Measurements from ENCODE around the gene MZF1.

GRCh38 chr19:58561373-58562121 is 11.6 kb downstream of the MZF1 start:
- TF ChIP-seq, protein P1, sequence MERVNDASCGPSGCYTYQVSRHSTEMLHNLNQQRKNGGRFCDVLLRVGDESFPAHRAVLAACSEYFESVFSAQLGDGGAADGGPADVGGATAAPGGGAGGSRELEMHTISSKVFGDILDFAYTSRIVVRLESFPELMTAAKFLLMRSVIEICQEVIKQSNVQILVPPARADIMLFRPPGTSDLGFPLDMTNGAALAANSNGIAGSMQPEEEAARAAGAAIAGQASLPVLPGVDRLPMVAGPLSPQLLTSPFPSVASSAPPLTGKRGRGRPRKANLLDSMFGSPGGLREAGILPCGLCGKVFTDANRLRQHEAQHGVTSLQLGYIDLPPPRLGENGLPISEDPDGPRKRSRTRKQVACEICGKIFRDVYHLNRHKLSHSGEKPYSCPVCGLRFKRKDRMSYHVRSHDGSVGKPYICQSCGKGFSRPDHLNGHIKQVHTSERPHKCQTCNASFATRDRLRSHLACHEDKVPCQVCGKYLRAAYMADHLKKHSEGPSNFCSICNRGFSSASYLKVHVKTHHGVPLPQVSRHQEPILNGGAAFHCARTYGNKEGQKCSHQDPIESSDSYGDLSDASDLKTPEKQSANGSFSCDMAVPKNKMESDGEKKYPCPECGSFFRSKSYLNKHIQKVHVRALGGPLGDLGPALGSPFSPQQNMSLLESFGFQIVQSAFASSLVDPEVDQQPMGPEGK (CRISPR knock-in tag; IDR thresholded peaks at IDR 0.05; ENCODE audit: borderline replicate concordance), result no peak
- TF ChIP-seq RARB (CRISPR knock-in tag; IDR thresholded peaks at IDR 0.05), result no peak
- no peak for TF ChIP-seq GLIS3 (CRISPR knock-in tag; IDR thresholded peaks at IDR 0.05)
- TF ChIP-seq PPARA (CRISPR knock-in tag; IDR thresholded peaks at IDR 0.05; ENCODE audit: borderline replicate concordance), result no peak
- TF ChIP-seq POU6F1 (CRISPR knock-in tag; IDR thresholded peaks at IDR 0.05; ENCODE audit: borderline replicate concordance, low read depth), result no peak
- no peak for TF ChIP-seq ZC3H10 (CRISPR knock-in tag; IDR thresholded peaks at IDR 0.05)
- no peak for TF ChIP-seq ZNF70 (CRISPR knock-in tag; IDR thresholded peaks at IDR 0.05)
- no peak for TF ChIP-seq ARNTL (CRISPR knock-in tag; IDR thresholded peaks at IDR 0.05; ENCODE audit: borderline replicate concordance, low read depth)
- no peak for TF ChIP-seq ZFP3 (CRISPR knock-in tag; IDR thresholded peaks at IDR 0.05)
- TF ChIP-seq BACH2 (CRISPR knock-in tag; IDR thresholded peaks at IDR 0.05; ENCODE audit: borderline replicate concordance), result no peak
- TF ChIP-seq SNAI2 (CRISPR knock-in tag; IDR thresholded peaks at IDR 0.05), result no peak
- TF ChIP-seq ZFP30 (CRISPR knock-in tag; IDR thresholded peaks at IDR 0.05), result no peak

Data from SK-N-SH treated with all-trans-retinoic acid at 6 μM for 48 hours (cell line).